K562 (cell line): Measurements from ENCODE around the gene CLCN1. TPM values are rescaled to one million over a fixed set of nuclear protein-coding genes. Genes with fewer than 3 reads are reported as not detected.
A peak's percentile ranks its signal among the peaks of the same experiment; 100 is the strongest.

Experiments used
- ATAC-seq: fragments of 200-7000 bp; cut with Tn5 transposase; 3 replicates; pipeline ENCODE4 v1.9.1; 2020; ENCODE audit warnings: moderate library complexity
- BruUV-seq: library from RNA; stranded (reverse); fragments of 400-500 nt; replicated peaks from 2 replicates; lab custom pipeline; 2021; lab: Mats Ljungman, UMichigan
- CTCF ChIA-PET: fragments of 300-600 bp; formaldehyde crosslinking; extraction: SDS; loops from one replicate; lab custom pipeline; 2021; ENCODE audit warnings: low intra/inter-chr PET ratio; lab: Yijun Ruan, JAX
- POLR2A ChIA-PET: fragments of 300-600, 350-650 bp; sonication (Branson Sonifier 250); formaldehyde crosslinking; extraction: SDS; loops from one replicate; lab custom pipeline; 2021; ENCODE audit warnings: antibody characterized with exemption, inconsistent platforms; lab: Yijun Ruan, JAX
- DNase-seq, 4 experiments: peaks; one replicate each; pipeline versions ENCODE4 v3.0.0 to v3.0.0-alpha.2; 2011 to 2018; ENCODE audit warnings: low spot score in 3 of 4, mixed read lengths in 3 of 4; ENCODE audit errors: extremely low read depth in 1 of 4
- FAIRE-seq: peaks from 2 replicates; lab custom pipeline; 2011; peaks lifted over from hg19 to GRCh38; lab: Jason Lieb, UNC
- H2AFZ ChIP-seq: 2 replicates; pipeline ENCODE4 v1.6.0; 2011; ENCODE audit warnings: low read depth, low read length, control low read depth, inconsistent platforms
- H3K27ac ChIP-seq: fragments of 200-600 bp; 3 replicates; pipeline ENCODE4 v1.8.0; 2011; ENCODE audit warnings: low read depth, mild to moderate bottlenecking, control low read depth, inconsistent platforms, low read length, moderate library complexity, mixed read lengths; ENCODE audit errors: extremely low read depth
- H3K27me3 ChIP-seq, 2 experiments: fragments of 300-600 bp in 1 of 2; 2 replicates in 1 of 2; 3 replicates in 1 of 2; pipeline versions ENCODE4 v1.6.0 to v1.8.0; 2011; ENCODE audit warnings: inconsistent platforms in 2 of 2, low read length in 2 of 2, mild to moderate bottlenecking in 1 of 2, mixed read lengths in 1 of 2, moderate library complexity in 1 of 2; ENCODE audit not compliant: control insufficient read depth in 2 of 2, insufficient read depth in 2 of 2
- H3K36me3 ChIP-seq: fragments of 300-600 bp; 3 replicates; pipeline ENCODE4 v1.8.0; 2011; ENCODE audit warnings: mild to moderate bottlenecking, low read length, inconsistent platforms; ENCODE audit not compliant: control insufficient read depth, insufficient read depth
- H3K4me1 ChIP-seq, 2 experiments: fragments of 200-600 bp in 1 of 2; replicated peaks in 1 of 2; 2 replicates in 1 of 2; 3 replicates in 1 of 2; pipeline versions ENCODE4 v1.5.1 to v1.8.0; 2011; ENCODE audit warnings: inconsistent platforms in 2 of 2, low read length in 2 of 2, mild to moderate bottlenecking in 1 of 2, mixed read lengths in 1 of 2, moderate library complexity in 1 of 2; ENCODE audit not compliant: control insufficient read depth in 2 of 2, insufficient read depth in 2 of 2
- H3K4me2 ChIP-seq: 2 replicates; pipeline ENCODE4 v1.6.1; 2011; ENCODE audit warnings: low read length, control low read depth, inconsistent platforms, mixed read lengths; ENCODE audit not compliant: insufficient read depth
- H3K4me3 ChIP-seq: fragments of 200-600 bp; sonication (generic), shearing (Covaris generic); 2 replicates; pipeline ENCODE4 v1.5.1; 2016; ENCODE audit warnings: control low read depth, inconsistent platforms
- H3K79me2 ChIP-seq: fragments of 200-600 bp; 3 replicates; pipeline ENCODE4 v1.8.0; 2011; ENCODE audit warnings: low read length, inconsistent platforms; ENCODE audit not compliant: control insufficient read depth, insufficient read depth
- H3K9ac ChIP-seq, 2 experiments: 2 replicates each; pipeline versions ENCODE4 v1.6.0 to v1.6.1; 2011; ENCODE audit warnings: low read depth in 2 of 2, low read length in 2 of 2, control low read depth in 1 of 2, inconsistent platforms in 1 of 2, mild to moderate bottlenecking in 1 of 2, mixed read lengths in 1 of 2; ENCODE audit not compliant: insufficient read depth in 1 of 2
- H3K9me1 ChIP-seq: one replicate; pipeline ENCODE4 v1.6.0; 2011; ENCODE audit warnings: inconsistent platforms, mild to moderate bottlenecking, low read length, moderate library complexity; ENCODE audit not compliant: control insufficient read depth, insufficient read depth
- H3K9me3 ChIP-seq: replicated peaks from 2 replicates; pipeline ENCODE4 v1.5.1; 2011; ENCODE audit warnings: low read depth, low read length, inconsistent platforms; ENCODE audit not compliant: control insufficient read depth, insufficient read depth
- H4K20me1 ChIP-seq: replicated peaks from 2 replicates; pipeline ENCODE4 v1.6.1; 2011; ENCODE audit warnings: low read length, inconsistent platforms, mixed read lengths; ENCODE audit not compliant: control insufficient read depth, insufficient read depth
- ARID1B ChIP-seq: fragments of 450-650 bp; IDR thresholded peaks from 2 replicates; pipeline ENCODE4 v1.6.1; 2016; ENCODE audit warnings: antibody characterized with exemption, mild to moderate bottlenecking, inconsistent platforms
- EP300 ChIP-seq: IDR thresholded peaks from 2 replicates; pipeline ENCODE4 v1.6.1; 2012; ENCODE audit warnings: low read length, improper control_type of control experiment
- KDM5B ChIP-seq: fragments of 200-600 bp; sonication (generic); IDR thresholded peaks from 2 replicates; pipeline ENCODE4 v1.6.1; 2012; ENCODE audit warnings: low read depth, mild to moderate bottlenecking, moderate library complexity, low read length, control low read depth, inconsistent platforms; ENCODE audit not compliant: insufficient replicate concordance
- MAX ChIP-seq: sonication (generic); formaldehyde crosslinking; IDR thresholded peaks from 2 replicates; pipeline ENCODE4 v1.9.0; 2022; ENCODE audit warnings: mild to moderate bottlenecking, missing genetic modification reagents
- MBD1 ChIP-seq: fragments of 250-450 bp; sonication (Bioruptor Pico); IDR thresholded peaks from 2 replicates; pipeline ENCODE4 v1.8.0; 2022; ENCODE audit warnings: inconsistent platforms
- SP1 ChIP-seq: sonication (generic); formaldehyde crosslinking; IDR thresholded peaks from 2 replicates; pipeline ENCODE4 v1.8.1; 2022; ENCODE audit warnings: mild to moderate bottlenecking, missing genetic modification reagents
- WGBS: fragments of 100-300 bp; shearing (Covaris generic); methylation state at CpG from one replicate; pipeline ENCODE4 v1.1.6; 2016; ENCODE audit warnings: low coverage, mixed read lengths; ENCODE audit not compliant: insufficient coverage; ENCODE audit errors: missing lambda C conversion rate; 5-methylcytosine and 5-hydroxymethylcytosine counted together
- in situ Hi-C: fragments of 300-500 bp; cut with MboI; formaldehyde crosslinking; loops from 4 replicates; pipeline ENCODE4 v1.15.0; 2018; ENCODE audit warnings: inconsistent platforms, mixed read lengths
- intact Hi-C: fragments of 100-400 bp; cut with micrococcal nuclease; formaldehyde crosslinking; loops from 2 replicates; pipeline ENCODE4 v1.14.2; 2022
- polyA plus RNA-seq, 8 experiments: library from polyadenylated mRNA; depleted of rRNA in 4 of 8; stranded (reverse) in 5 of 8; unstranded in 3 of 8; fragments of >200 nt; fragmentation: Nextera tagmentation in 2 of 8; fragmentation: Illumina TruSeq in 1 of 8; extraction: Ambion mirVana in 2 of 8; extraction: Trizol in 1 of 8; gene quantifications; 2 replicates each; pipeline versions ENCODE4 v1.2.1 to v1.2.3, GENCODE V29; 2011 to 2014; ENCODE audit warnings: inconsistent platforms in 1 of 8, missing spikeins in 1 of 8
- total RNA-seq, 7 experiments: library from RNA; depleted of rRNA in 6 of 7; stranded (reverse); fragments of >200 nt in 6 of 7; fragmentation: Illumina TruSeq in 2 of 7; extraction: Trizol in 2 of 7; gene quantifications; 2 replicates each; pipeline versions ENCODE4 v1.2.1 to v1.2.3, GENCODE V29; 2011 to 2021; ENCODE audit warnings: low replicate concordance in 1 of 7

Gene CLCN1
- total and polyA plus RNA-seq, 9 of the 15 experiments (the other 6 are each of a cell fraction or from before 2014, with no cell fraction given) = 0.01 to 0.11 (median 0.04) TPM; not detected in 4

- Histone ChIP-seq H3K4me1 (peaks cover 21 to 47% of the 10 kb centered on the region in 2 experiments; a peak in 4 of 5 replicates), H3K79me2 (peaks cover 12% of the 10 kb centered on the region), H3K4me3 (no peak overlapping the region), H3K9me1 (peaks cover 13% of the 10 kb centered on the region), H3K36me3 (peaks cover 52% of the 10 kb centered on the region; the same call in 2 of the 3 replicates), H3K27me3 (no peaks in the 10 kb centered on the region), H4K20me1 (peaks cover 13% of the 10 kb centered on the region), H3K9me3 (no peaks in the 10 kb centered on the region), H2AFZ (no peak overlapping the region), H3K9ac (no peak overlapping the region; a peak in 1 of 4 replicates), H3K4me2 (no peak overlapping the region), H3K27ac (no peak overlapping the region)
- ATAC-seq (no peak), DNase-seq (no peak), FAIRE-seq (no peak)
- 91% methylated on average over 1 of the region's 1 CpG for WGBS
- in situ Hi-C loops (no loop called here), intact Hi-C loops (loop anchor here (5.0 kb wide), 1 partner anchor 36 kb away; no protein-coding TSS in a partner anchor)
- POLR2A ChIA-PET = interaction anchor here (0.7 to 2.4 kb wide), 7 partner anchors 10 to 39 kb away, joined by 3 to 46 read pairs (median 4); no protein-coding TSS in a partner anchor
- BruUV-seq = no TSS peak
- TF ChIP-seq KDM5B (peak; percentile 66), MAX (CRISPR knock-in tag) (peak; percentile 29; the same call in 1 of the 2 replicates), MBD1 (no peak), EP300 (no peak), ARID1B (no peak), SP1 (CRISPR knock-in tag) (0 out of 2 replicates have a peak, but pooled peaks have one; percentile 3)
- CTCF ChIA-PET = no interaction called here
Observed at GRCh38 chr7:143383642-143383957, 67.7 kb downstream of the CLCN1 start.
